HepG2 (cell line): Measurements from ENCODE around the gene IL15RA. TPM values are rescaled to one million over a fixed set of nuclear protein-coding genes. Genes with fewer than 3 reads are reported as not detected.
"Not testable (repeated sequence)": the region's sequence is repeated elsewhere in the genome, so short reads cannot be mapped to it uniquely, and the experiment has no call there.

ENCODE experiments used
- ATAC-seq: fragments of 200-7000 bp; cut with Tn5 transposase; 3 replicates; pipeline ENCODE4 v1.9.1; 2020; ENCODE audit warnings: mild to moderate bottlenecking, moderate library complexity
- BruUV-seq: library from RNA; stranded (reverse); fragments of 400-500 nt; replicated peaks from 2 replicates; lab custom pipeline; 2021; lab: Mats Ljungman, UMichigan
- CTCF ChIA-PET: fragments of 300-600 bp; formaldehyde crosslinking; extraction: SDS; loops from one replicate; lab custom pipeline; 2021; ENCODE audit warnings: low total read pairs, inconsistent platforms, low intra/inter-chr PET ratio; lab: Yijun Ruan, JAX
- POLR2A ChIA-PET: fragments of 350-600 bp; sonication (Branson Sonifier 250); formaldehyde crosslinking; loops from one replicate; lab custom pipeline; 2020; ENCODE audit warnings: antibody characterized with exemption, inconsistent platforms; lab: Yijun Ruan, JAX
- DNase-seq: peaks from one replicate; pipeline ENCODE4 v3.0.0-alpha.2; 2015; ENCODE audit warnings: low spot score
- FAIRE-seq: peaks from 3 replicates; lab custom pipeline; 2011; peaks lifted over from hg19 to GRCh38; lab: Jason Lieb, UNC
- H2AFZ ChIP-seq: one replicate; pipeline ENCODE4 v1.6.1; 2011; ENCODE audit warnings: low read length, inconsistent platforms
- H3K27ac ChIP-seq: fragments of 300-600 bp; 3 replicates; pipeline ENCODE4 v1.8.0; 2011; ENCODE audit warnings: mixed run types, mild to moderate bottlenecking, mixed read lengths, low read length, inconsistent platforms; ENCODE audit not compliant: insufficient read depth; ENCODE audit errors: extremely low read length
- H3K27me3 ChIP-seq, 2 experiments: fragments of 200-600 bp in 1 of 2; 2 replicates in 1 of 2; 3 replicates in 1 of 2; pipeline versions ENCODE4 v1.6.0 to v1.8.0; 2011; ENCODE audit warnings: low read length in 2 of 2, mild to moderate bottlenecking in 2 of 2, moderate library complexity in 2 of 2, inconsistent platforms in 1 of 2; ENCODE audit not compliant: insufficient read depth in 2 of 2, control insufficient read depth in 1 of 2
- H3K36me3 ChIP-seq, 2 experiments: fragments of 200-600 bp in 1 of 2; replicated peaks in 1 of 2; 2 replicates in 1 of 2; 3 replicates in 1 of 2; pipeline versions ENCODE4 v1.5.1 to v1.8.0; 2011; ENCODE audit warnings: low read length in 2 of 2, inconsistent platforms in 1 of 2; ENCODE audit not compliant: insufficient read depth in 2 of 2, control insufficient read depth in 1 of 2
- H3K4me1 ChIP-seq: 2 replicates; pipeline ENCODE4 v1.5.1; 2012; ENCODE audit warnings: low read length, inconsistent platforms; ENCODE audit not compliant: insufficient read depth
- H3K4me2 ChIP-seq: 2 replicates; pipeline ENCODE4 v1.6.0; 2011; ENCODE audit warnings: low read depth, low read length, inconsistent platforms
- H3K4me3 ChIP-seq, 3 experiments: fragments of 200-600 bp in 1 of 3; sonication (generic), shearing (Covaris generic) in 1 of 3; replicated peaks in 1 of 3; 2 replicates each; pipeline ENCODE4 v1.5.1; 2011 to 2016; ENCODE audit warnings: low read length in 3 of 3, inconsistent platforms in 2 of 3, low read depth in 2 of 3, mild to moderate bottlenecking in 2 of 3, control low read depth in 1 of 3, mixed read lengths in 1 of 3; ENCODE audit not compliant: insufficient read depth in 1 of 3
- H3K79me2 ChIP-seq: one replicate; pipeline ENCODE4 v1.6.1; 2011; ENCODE audit warnings: low read length, inconsistent platforms; ENCODE audit not compliant: insufficient read depth
- H3K9ac ChIP-seq: 2 replicates; pipeline ENCODE4 v1.6.0; 2011; ENCODE audit warnings: mild to moderate bottlenecking, low read depth, low read length, inconsistent platforms; ENCODE audit not compliant: insufficient read depth
- H3K9me3 ChIP-seq: 2 replicates; pipeline ENCODE4 v1.5.1; 2012; ENCODE audit warnings: mild to moderate bottlenecking, low read length
- H4K20me1 ChIP-seq: 2 replicates; pipeline ENCODE4 v1.6.0; 2011; ENCODE audit warnings: inconsistent platforms, mild to moderate bottlenecking, low read length, moderate library complexity; ENCODE audit not compliant: insufficient read depth
- CBX1 ChIP-seq: IDR thresholded peaks from one replicate; pipeline ENCODE4 v1.6.1; 2016; ENCODE audit warnings: antibody characterized with exemption, low read depth
- KDM2A ChIP-seq: sonication (generic); formaldehyde crosslinking; IDR thresholded peaks from 2 replicates; pipeline ENCODE4 v1.4.0; 2020; ENCODE audit warnings: low read depth, missing genetic modification reagents, borderline replicate concordance
- KLF11 ChIP-seq: IDR thresholded peaks from 2 replicates; pipeline ENCODE4 v1.6.1; 2016; ENCODE audit warnings: missing compliant biosample characterization
- PHF5A ChIP-seq: IDR thresholded peaks from one replicate; pipeline ENCODE4 v1.6.1; 2018; ENCODE audit warnings: low read depth, missing genetic modification reagents; ENCODE audit not compliant: unreplicated experiment
- ZMAT5 ChIP-seq: sonication (generic); formaldehyde crosslinking; IDR thresholded peaks from 2 replicates; pipeline ENCODE4 v1.5.0; 2020; ENCODE audit warnings: mild to moderate bottlenecking, low read depth, missing genetic modification reagents, borderline replicate concordance
- ZNF468 ChIP-seq: sonication (generic); formaldehyde crosslinking; IDR thresholded peaks from 2 replicates; pipeline ENCODE4 v1.8.0; 2022; ENCODE audit warnings: mild to moderate bottlenecking, moderate library complexity, missing genetic modification reagents
- ZZZ3 ChIP-seq: sonication (generic); formaldehyde crosslinking; IDR thresholded peaks from 2 replicates; pipeline ENCODE4 v1.4.0; 2020; ENCODE audit warnings: missing genetic modification reagents, mild to moderate bottlenecking, borderline replicate concordance
- WGBS: methylation state at CpG from one replicate; pipeline ENCODE4 v1.1.6; 2017; ENCODE audit warnings: low lambda C conversion rate; 5-methylcytosine and 5-hydroxymethylcytosine counted together
- in situ Hi-C: cut with HindIII; loops from 2 replicates; pipeline ENCODE4 v1.10.0; 2017; ENCODE audit warnings: low pct_unique_long_range_greater_than_20kb; ENCODE audit not compliant: extremely low pct_ligation_motif_present
- intact Hi-C: fragments of 100-400 bp; cut with micrococcal nuclease; formaldehyde crosslinking; loops from one replicate; pipeline ENCODE4 v1.10.0; 2022; ENCODE audit not compliant: unreplicated experiment
- polyA plus RNA-seq, 8 experiments: library from polyadenylated mRNA; depleted of rRNA in 3 of 8; stranded (reverse) in 7 of 8; unstranded in 1 of 8; fragments of >200 nt; fragmentation: Illumina TruSeq in 4 of 8; extraction: Trizol in 4 of 8; gene quantifications; 2 replicates each; pipeline versions ENCODE4 v1.2.1 to v1.2.3, GENCODE V29; 2011 to 2016; ENCODE audit warnings: low read depth in 4 of 8, missing spikeins in 1 of 8, mixed read lengths in 1 of 8; ENCODE audit not compliant: insufficient read depth in 1 of 8
- total RNA-seq, 5 experiments: library from RNA; depleted of rRNA; stranded (reverse); fragments of >200 nt; fragmentation: Illumina TruSeq; extraction: Trizol; gene quantifications; 2 replicates each; pipeline ENCODE4 v1.2.3, GENCODE V29; 2016; ENCODE audit warnings: low read depth in 1 of 5

The IL15RA gene
- total and polyA plus RNA-seq, 2 of the 13 experiments (the other 11 are each of a cell fraction or from before 2014, with no cell fraction given) = 0.53 to 0.77 TPM

- intact Hi-C loops, ATAC-seq, H3K9ac ChIP-seq, FAIRE-seq, H3K79me2 ChIP-seq, H2AFZ ChIP-seq, H3K4me3 ChIP-seq, H3K9me3 ChIP-seq, H3K4me2 ChIP-seq, H4K20me1 ChIP-seq, BruUV-seq, POLR2A ChIA-PET, CTCF ChIA-PET, DNase-seq, in situ Hi-C loops, H3K27ac ChIP-seq, H3K27me3 ChIP-seq, H3K4me1 ChIP-seq: not testable (repeated sequence)
- WGBS = 95% methylated on average over 7 of the region's 7 CpGs
- peaks cover 25 to 57% of the 10 kb centered on the region in 2 experiments for H3K36me3 ChIP-seq
These were observed 68.7 kb downstream of the IL15RA start for GRCh38 chr10:5908676-5909075.

- Histone ChIP-seq H3K36me3 (peaks cover 23 to 41% of the 10 kb centered on the region in 2 experiments), H3K27me3 (no peaks in the 10 kb centered on the region), H3K27ac (no peak overlapping the region), H3K9me3 (no peaks in the 10 kb centered on the region), H3K4me2 (no peak overlapping the region), H3K4me3 (no peak overlapping the region), H2AFZ (no peak overlapping the region), H4K20me1 (no peaks in the 10 kb centered on the region), H3K9ac (no peak overlapping the region), H3K79me2 (peaks cover 1% of the 10 kb centered on the region), H3K4me1 (no peaks in the 10 kb centered on the region)
- ChIA-PET CTCF (no interaction called here), POLR2A (no interaction called here)
- DNase-seq (no peak), ATAC-seq (no peak), FAIRE-seq (no peak)
- 94% methylated on average over 5 of the region's 5 CpGs for WGBS
- in situ Hi-C loops = no loop called here
- intact Hi-C loops = no loop called here
- no TSS peak for BruUV-seq
- TF ChIP-seq ZZZ3 (CRISPR knock-in tag) (no peak), ZMAT5 (CRISPR knock-in tag) (no peak), KDM2A (no peak), PHF5A (CRISPR knock-in tag) (no peak), KLF11 (no peak), ZNF468 (CRISPR knock-in tag) (no peak), CBX1 (no peak)
These were observed 70.7 kb downstream of the IL15RA start for GRCh38 chr10:5906651-5907050.
